C4-2B (cell line): Measurements from ENCODE around the gene C16orf95.

Experiments used
- H3K27ac ChIP-seq: fragments of 450-650 bp; 2 replicates; pipeline ENCODE4 v1.5.1; 2017
- CTCF ChIP-seq: fragments of 450-650 bp; conservative IDR thresholded peaks from 2 replicates; pipeline ENCODE4 v1.5.1; 2017; ENCODE audit warnings: mild to moderate bottlenecking
- ZFX ChIP-seq: fragments of 450-650 bp; IDR thresholded peaks from 2 replicates; pipeline ENCODE4 v1.6.1; 2017

The C16orf95 gene

GRCh38 chr16:87303431-87303930, 13.7 kb downstream of the C16orf95 start:
- TF ChIP-seq CTCF, result no peak
- no peak for TF ChIP-seq ZFX
- H3K27ac ChIP-seq, result no peak overlapping the region

GRCh38 chr16:87298857-87299465, 18.2 kb downstream of the C16orf95 start:
- no peak for TF ChIP-seq CTCF
- TF ChIP-seq ZFX, result no peak
- H3K27ac ChIP-seq, result no peak overlapping the region

- no peak overlapping the region for H3K27ac ChIP-seq
- TF ChIP-seq CTCF, result peak; percentile 76
- TF ChIP-seq ZFX, result no peak
These were observed 19.1 kb downstream of the C16orf95 start for GRCh38 chr16:87297918-87298631.

GRCh38 chr16:87297407-87297806, 19.8 kb downstream of the C16orf95 start:
- H3K27ac ChIP-seq, result no peak overlapping the region
- TF ChIP-seq ZFX (no peak), CTCF (no peak)

- H3K27ac ChIP-seq, result no peak overlapping the region
These were observed 21.3 kb downstream of the C16orf95 start for GRCh38 chr16:87295661-87296531.

GRCh38 chr16:87295259-87295658, 21.9 kb downstream of the C16orf95 start:
- no peak overlapping the region for H3K27ac ChIP-seq
- TF ChIP-seq ZFX (no peak), CTCF (no peak)

More at GRCh38 chr16:87295661-87296531, 21.3 kb downstream of the C16orf95 start:
- no peak for TF ChIP-seq ZFX
- no peak for TF ChIP-seq CTCF
